Activated CD4-positive, alpha-beta T cell treated with anti-CD3 and anti-CD28 coated beads, Interleukin-2, amount 50 U/mL, for 24 hours (primary cell): ENCODE results near the gene NFATC1.
A peak's percentile ranks its signal among the peaks of the same experiment; 100 is the strongest.

Source experiments
- DNase-seq, 2 donors: peaks; one replicate each; pipeline ENCODE4 v3.0.0-alpha.2; 2020; ENCODE audit warnings: low read depth in 1 of 2, low spot score in 1 of 2

The NFATC1 gene

GRCh38 chr18:79395761-79396404 lies at the start of gene NFATC1:
Gene NFATC1, plus strand, starts transcription at chr18:79395930. Its CDS starts 295 bp downstream, at chr18:79396225.
- peak; percentile 67 to 81 for DNase-seq

- DNase-seq: no peak
Observed at GRCh38 chr18:79345981-79346380, 49.7 kb upstream of the NFATC1 start.

- no peak for DNase-seq
Observed at GRCh38 chr18:79348066-79348465, 47.7 kb upstream of the NFATC1 start.

- DNase-seq: no peak
Observed at GRCh38 chr18:79352432-79352831, 43.3 kb upstream of the NFATC1 start.

GRCh38 chr18:79353267-79353666 lies 42.5 kb upstream of the NFATC1 start:
- no peak for DNase-seq

GRCh38 chr18:79354350-79354749 lies 41.4 kb upstream of the NFATC1 start:
- no peak for DNase-seq

- no peak for DNase-seq
Observed at GRCh38 chr18:79355433-79356335, 40.0 kb upstream of the NFATC1 start.

GRCh38 chr18:79356435-79356834 lies 39.3 kb upstream of the NFATC1 start:
- no peak for DNase-seq

- DNase-seq: no peak
Observed at GRCh38 chr18:79360933-79361332, 34.8 kb upstream of the NFATC1 start.

GRCh38 chr18:79361766-79362522 lies 33.8 kb upstream of the NFATC1 start:
- DNase-seq: no peak

GRCh38 chr18:79365701-79366100 lies 30.0 kb upstream of the NFATC1 start:
- no peak for DNase-seq

GRCh38 chr18:79366177-79367094 lies 29.3 kb upstream of the NFATC1 start:
- no peak for DNase-seq

- no peak for DNase-seq
Observed at GRCh38 chr18:79367480-79367879, 28.2 kb upstream of the NFATC1 start.

- no peak for DNase-seq
Observed at GRCh38 chr18:79367989-79368388, 27.7 kb upstream of the NFATC1 start.

GRCh38 chr18:79368681-79369080 lies 27.0 kb upstream of the NFATC1 start:
- no peak for DNase-seq

GRCh38 chr18:79371561-79372121 lies 24.1 kb upstream of the NFATC1 start:
- no peak for DNase-seq

- no peak for DNase-seq
Observed at GRCh38 chr18:79372461-79372860, 23.3 kb upstream of the NFATC1 start.

- no peak for DNase-seq
Observed at GRCh38 chr18:79372991-79373390, 22.7 kb upstream of the NFATC1 start.

- no peak for DNase-seq
Observed at GRCh38 chr18:79373736-79374135, 22.0 kb upstream of the NFATC1 start.

- no peak for DNase-seq
Observed at GRCh38 chr18:79374408-79375171, 21.1 kb upstream of the NFATC1 start.
